HepG2 (cell line): ENCODE results near the gene CACNG7. TPM values are rescaled to one million over a fixed set of nuclear protein-coding genes. Genes with fewer than 3 reads are reported as not detected.
A peak's percentile ranks its signal among the peaks of the same experiment; 100 is the strongest.

ENCODE experiments used
- AHDC1 ChIP-seq: sonication (generic); formaldehyde crosslinking; IDR thresholded peaks from 2 replicates; pipeline ENCODE4 v1.5.1; 2020; ENCODE audit warnings: mild to moderate bottlenecking, missing genetic modification reagents, borderline replicate concordance
- ARID2 ChIP-seq: sonication (generic); formaldehyde crosslinking; IDR thresholded peaks from 2 replicates; pipeline ENCODE4 v1.8.1; 2022; ENCODE audit warnings: mild to moderate bottlenecking, missing genetic modification reagents, borderline replicate concordance
- MTA1 ChIP-seq: sonication (generic); formaldehyde crosslinking; IDR thresholded peaks from 2 replicates; pipeline ENCODE4 v1.4.0; 2020; ENCODE audit warnings: missing genetic modification reagents, mild to moderate bottlenecking, borderline replicate concordance
- MXD4 ChIP-seq: IDR thresholded peaks from 2 replicates; pipeline ENCODE4 v1.6.1; 2016; ENCODE audit warnings: mild to moderate bottlenecking, missing biosample characterization, missing genetic modification reagents
- NR1H2 ChIP-seq: sonication (generic); formaldehyde crosslinking; IDR thresholded peaks from 2 replicates; pipeline ENCODE4 v1.8.1; 2022; ENCODE audit warnings: low read depth, missing genetic modification reagents, borderline replicate concordance
- PAX8 ChIP-seq: sonication (generic); formaldehyde crosslinking; IDR thresholded peaks from 2 replicates; pipeline ENCODE4 v1.8.0; 2022; ENCODE audit warnings: mild to moderate bottlenecking, missing genetic modification reagents, borderline replicate concordance
- PRPF4 ChIP-seq: fragments of 200-400 bp; formaldehyde crosslinking; IDR thresholded peaks from 2 replicates; pipeline ENCODE4 v1.6.1; 2016; ENCODE audit warnings: low read length, low read depth; ENCODE audit not compliant: poor library complexity, severe bottlenecking
- PTBP1 ChIP-seq: fragments of 200-400 bp; formaldehyde crosslinking; IDR thresholded peaks from 2 replicates; pipeline ENCODE4 v1.6.1; 2018; ENCODE audit warnings: low read length, low read depth; ENCODE audit not compliant: poor library complexity, severe bottlenecking
- RFXAP ChIP-seq: sonication (generic); formaldehyde crosslinking; IDR thresholded peaks from 2 replicates; pipeline ENCODE4 v1.4.0; 2020; ENCODE audit warnings: missing genetic modification reagents, borderline replicate concordance
- SCMH1 ChIP-seq: sonication (generic); formaldehyde crosslinking; IDR thresholded peaks from 2 replicates; pipeline ENCODE4 v1.9.0; 2021; ENCODE audit warnings: missing genetic modification reagents, mild to moderate bottlenecking, borderline replicate concordance
- ZBTB3 ChIP-seq: sonication (generic); formaldehyde crosslinking; IDR thresholded peaks from 2 replicates; pipeline ENCODE4 v1.4.0; 2020; ENCODE audit warnings: low read depth, mild to moderate bottlenecking, moderate library complexity, missing genetic modification reagents, borderline replicate concordance
- ZHX1 ChIP-seq: sonication (generic); formaldehyde crosslinking; IDR thresholded peaks from 2 replicates; pipeline ENCODE4 v1.8.1; 2022; ENCODE audit warnings: low read depth, mild to moderate bottlenecking, missing genetic modification reagents
- ZNF615 ChIP-seq: sonication (generic); formaldehyde crosslinking; IDR thresholded peaks from 2 replicates; pipeline ENCODE4 v1.5.0; 2020; ENCODE audit warnings: mild to moderate bottlenecking, missing genetic modification reagents, borderline replicate concordance
- ZNF616 ChIP-seq: sonication (generic); formaldehyde crosslinking; IDR thresholded peaks from 2 replicates; pipeline ENCODE4 v1.5.0; 2020; ENCODE audit warnings: low read depth, mild to moderate bottlenecking, missing genetic modification reagents
- polyA plus RNA-seq, 8 experiments: library from polyadenylated mRNA; depleted of rRNA in 3 of 8; stranded (reverse) in 7 of 8; unstranded in 1 of 8; fragments of >200 nt; fragmentation: Illumina TruSeq in 4 of 8; extraction: Trizol in 4 of 8; gene quantifications; 2 replicates each; pipeline versions ENCODE4 v1.2.1 to v1.2.3, GENCODE V29; 2011 to 2016; ENCODE audit warnings: low read depth in 4 of 8, missing spikeins in 1 of 8, mixed read lengths in 1 of 8; ENCODE audit not compliant: insufficient read depth in 1 of 8
- total RNA-seq, 5 experiments: library from RNA; depleted of rRNA; stranded (reverse); fragments of >200 nt; fragmentation: Illumina TruSeq; extraction: Trizol; gene quantifications; 2 replicates each; pipeline ENCODE4 v1.2.3, GENCODE V29; 2016; ENCODE audit warnings: low read depth in 1 of 5
- TF ChIP-seq, protein P1 (sequence below): sonication (generic); formaldehyde crosslinking; IDR thresholded peaks from 2 replicates; pipeline ENCODE4 v1.8.0; 2022; ENCODE audit warnings: missing genetic modification reagents, mild to moderate bottlenecking, borderline replicate concordance
- TF ChIP-seq, protein P2 (sequence below): sonication (generic); formaldehyde crosslinking; IDR thresholded peaks from 2 replicates; pipeline ENCODE4 v1.9.0; 2022; ENCODE audit warnings: low read depth, missing genetic modification reagents

Gene CACNG7
- total and polyA plus RNA-seq, 2 of the 13 experiments (the other 11 are each of a cell fraction or from before 2014, with no cell fraction given): not detected

DNA sequence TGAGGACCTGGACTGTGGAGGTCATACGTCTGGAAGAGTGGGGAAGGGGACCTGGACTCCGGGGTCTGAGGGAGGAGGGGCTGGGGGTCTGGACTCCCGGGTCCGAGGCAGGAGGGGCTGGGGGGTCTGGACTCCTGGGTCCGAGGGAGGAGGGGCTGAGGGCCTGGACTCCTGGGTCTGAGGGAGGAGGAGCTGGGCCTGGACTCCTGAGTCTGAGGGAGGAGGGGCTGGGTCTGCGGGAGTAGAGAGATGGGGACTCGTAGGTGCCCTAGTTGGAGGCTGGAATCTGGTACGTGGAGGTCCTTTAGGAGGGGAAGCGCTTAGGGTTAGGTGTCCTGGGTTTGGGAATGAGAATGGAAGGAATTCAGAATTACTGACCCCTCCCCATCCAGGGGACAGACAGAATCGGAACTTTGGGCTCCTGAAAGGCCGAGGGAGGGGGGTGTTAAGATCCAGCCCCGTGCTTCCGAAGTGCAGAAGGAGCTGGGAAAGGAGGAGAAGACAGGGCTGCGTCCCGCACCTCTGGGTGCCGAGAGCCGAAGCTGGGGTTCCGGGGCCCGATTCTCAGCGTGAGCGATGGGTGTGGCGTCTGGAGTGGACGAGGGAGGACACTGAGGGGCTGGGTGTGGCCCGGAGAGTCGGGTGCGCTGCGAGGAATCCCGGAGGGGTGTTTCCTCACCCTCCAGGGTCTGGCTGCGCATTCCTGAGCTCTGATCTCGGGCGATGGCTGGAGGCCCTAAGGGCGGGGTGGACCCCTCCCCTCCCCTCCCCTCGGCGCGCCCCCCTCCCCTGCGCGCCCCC lies 40.8 kb upstream of the CACNG7 start (continued):
- TF ChIP-seq AHDC1 (0 out of 2 replicates have a peak, but pooled peaks have one; percentile 6), ZBTB3 (CRISPR knock-in tag) (no peak), MTA1 (no peak), ARID2 (CRISPR knock-in tag) (no peak), ZHX1 (CRISPR knock-in tag) (no peak), RFXAP (CRISPR knock-in tag) (no peak), NR1H2 (CRISPR knock-in tag) (no peak), ZNF616 (CRISPR knock-in tag) (no peak), MXD4 (CRISPR knock-in tag) (no peak), PAX8 (CRISPR knock-in tag) (no peak), PRPF4 (no peak), ZNF615 (CRISPR knock-in tag) (no peak), SCMH1 (CRISPR knock-in tag) (no peak), PTBP1 (no peak)
- TF ChIP-seq, protein P1, sequence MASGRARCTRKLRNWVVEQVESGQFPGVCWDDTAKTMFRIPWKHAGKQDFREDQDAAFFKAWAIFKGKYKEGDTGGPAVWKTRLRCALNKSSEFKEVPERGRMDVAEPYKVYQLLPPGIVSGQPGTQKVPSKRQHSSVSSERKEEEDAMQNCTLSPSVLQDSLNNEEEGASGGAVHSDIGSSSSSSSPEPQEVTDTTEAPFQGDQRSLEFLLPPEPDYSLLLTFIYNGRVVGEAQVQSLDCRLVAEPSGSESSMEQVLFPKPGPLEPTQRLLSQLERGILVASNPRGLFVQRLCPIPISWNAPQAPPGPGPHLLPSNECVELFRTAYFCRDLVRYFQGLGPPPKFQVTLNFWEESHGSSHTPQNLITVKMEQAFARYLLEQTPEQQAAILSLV (CRISPR knock-in tag): no peak
- TF ChIP-seq, protein P2, sequence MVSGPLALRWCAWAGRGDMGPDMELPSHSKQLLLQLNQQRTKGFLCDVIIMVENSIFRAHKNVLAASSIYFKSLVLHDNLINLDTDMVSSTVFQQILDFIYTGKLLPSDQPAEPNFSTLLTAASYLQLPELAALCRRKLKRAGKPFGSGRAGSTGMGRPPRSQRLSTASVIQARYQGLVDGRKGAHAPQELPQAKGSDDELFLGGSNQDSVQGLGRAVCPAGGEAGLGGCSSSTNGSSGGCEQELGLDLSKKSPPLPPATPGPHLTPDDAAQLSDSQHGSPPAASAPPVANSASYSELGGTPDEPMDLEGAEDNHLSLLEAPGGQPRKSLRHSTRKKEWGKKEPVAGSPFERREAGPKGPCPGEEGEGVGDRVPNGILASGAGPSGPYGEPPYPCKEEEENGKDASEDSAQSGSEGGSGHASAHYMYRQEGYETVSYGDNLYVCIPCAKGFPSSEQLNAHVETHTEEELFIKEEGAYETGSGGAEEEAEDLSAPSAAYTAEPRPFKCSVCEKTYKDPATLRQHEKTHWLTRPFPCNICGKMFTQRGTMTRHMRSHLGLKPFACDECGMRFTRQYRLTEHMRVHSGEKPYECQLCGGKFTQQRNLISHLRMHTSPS (CRISPR knock-in tag): no peak
